SK-N-MC (cell line): ENCODE results near the gene HSD3B7.

Source experiments
- EZH2 ChIP-seq: fragments of 200-600 bp; sonication (generic); IDR thresholded peaks from one replicate; pipeline ENCODE4 v1.6.1; 2017; ENCODE audit warnings: antibody characterized with exemption
- POLR2AphosphoS5 ChIP-seq: IDR thresholded peaks from 2 replicates; pipeline ENCODE4 v1.6.1; 2012; ENCODE audit warnings: mild to moderate bottlenecking, low read depth, low read length, borderline replicate concordance

DNA sequence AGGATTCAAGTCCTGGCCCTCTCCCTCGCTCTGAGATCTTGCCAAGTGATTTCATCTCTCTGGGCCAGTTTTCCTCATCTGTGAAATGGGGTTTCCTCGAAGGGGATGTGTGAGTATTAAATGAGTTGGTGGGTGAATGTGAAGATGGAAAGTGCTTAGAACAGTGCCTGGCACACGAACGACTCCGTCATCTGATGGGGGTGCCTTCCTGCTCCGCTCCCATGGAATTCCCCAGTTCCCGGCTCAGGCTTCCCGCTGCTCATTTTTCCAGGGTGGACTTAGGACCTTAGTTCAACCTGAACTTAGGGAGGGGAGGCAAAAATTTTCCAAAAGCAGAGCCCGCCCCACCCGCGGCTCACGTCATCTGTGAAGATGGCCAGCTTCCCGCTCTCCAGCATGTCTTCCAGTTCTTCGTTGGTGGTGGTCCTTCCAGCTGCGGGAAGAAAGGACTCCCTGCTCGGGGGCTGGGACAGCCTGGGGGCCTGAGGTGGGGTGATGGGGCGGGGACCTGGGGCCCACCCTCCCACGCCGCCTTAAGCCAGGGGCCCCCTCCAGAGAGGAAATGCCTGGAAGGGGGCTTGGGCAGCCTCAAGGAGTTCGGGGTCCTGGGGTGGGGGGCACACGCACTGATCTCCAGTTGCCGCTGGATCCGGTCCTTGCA is 11.4 kb downstream of the HSD3B7 start:
- TF ChIP-seq POLR2AphosphoS5 (no peak), EZH2 (no peak)
